HG03378 (cell line): Measurements from ENCODE around the gene GLI3.

ENCODE experiments used
- ATAC-seq: cut with Tn5 transposase; IDR thresholded peaks from one replicate; pipeline ENCODE4 v1.9.1; 2021; ENCODE audit warnings: mild to moderate bottlenecking, moderate library complexity; ENCODE audit not compliant: unreplicated experiment

Gene GLI3

DNA sequence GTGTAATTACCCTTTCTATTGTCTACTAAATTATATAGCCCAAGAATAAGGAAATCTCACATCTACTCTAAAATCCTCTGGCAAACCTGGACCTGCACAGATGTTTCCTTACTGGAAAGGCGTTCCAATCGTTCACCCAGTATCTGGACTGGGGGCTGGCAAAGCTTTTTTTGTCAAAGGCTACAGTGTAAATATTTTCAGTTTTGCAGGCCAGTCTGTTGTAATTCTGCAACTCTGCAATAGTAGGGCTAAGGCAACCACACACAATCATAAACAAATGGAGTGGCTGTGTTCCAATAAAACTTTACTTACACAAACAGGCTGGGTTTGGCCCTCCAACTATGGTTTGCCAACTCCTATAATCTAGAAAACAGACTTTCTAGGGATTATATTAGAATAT is 56.2 kb downstream of the GLI3 start:
- ATAC-seq = no peak

DNA sequence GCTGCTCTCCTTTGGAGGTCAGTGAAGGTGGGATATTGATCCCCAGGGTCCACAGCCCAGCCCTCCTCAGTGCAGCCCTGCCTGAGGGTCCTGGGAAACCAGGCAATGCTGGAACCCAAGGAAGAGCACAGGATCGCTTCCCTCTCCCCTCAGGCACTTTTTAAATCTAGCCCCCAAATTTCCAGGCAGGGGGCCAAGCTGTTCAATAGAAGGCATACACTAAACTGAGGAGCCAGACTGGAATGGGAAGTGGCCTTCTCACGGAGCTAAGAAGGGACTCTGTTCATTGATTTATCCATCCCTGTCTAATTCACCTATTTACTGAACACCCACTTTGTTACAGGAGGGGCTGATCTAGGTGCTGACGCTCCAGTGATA is 60.3 kb downstream of the GLI3 start:
- no peak for ATAC-seq

GRCh38 chr7:42175834-42176723 is 60.9 kb downstream of the GLI3 start:
- ATAC-seq = no peak

GRCh38 chr7:42174391-42174912 is 62.6 kb downstream of the GLI3 start:
- ATAC-seq = no peak

DNA sequence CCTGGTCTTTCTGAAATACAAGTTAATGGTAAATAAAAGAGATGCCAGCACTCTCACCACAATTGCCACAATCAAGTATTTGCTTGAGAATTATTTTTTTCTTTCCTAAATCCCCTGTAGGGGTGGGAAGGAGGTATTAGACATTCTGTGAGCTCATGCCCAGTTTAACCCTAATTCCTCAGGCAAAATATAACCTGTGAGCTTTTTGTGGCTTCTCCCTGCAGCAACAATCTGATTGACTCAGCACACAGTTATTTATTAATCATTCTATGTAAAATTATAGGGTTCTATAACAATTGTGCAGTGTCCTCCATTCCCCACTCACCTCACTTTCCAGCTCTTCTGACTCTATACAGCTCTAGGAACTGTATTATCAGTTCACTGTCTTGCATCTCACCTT is 66.3 kb downstream of the GLI3 start:
- ATAC-seq = no peak

DNA sequence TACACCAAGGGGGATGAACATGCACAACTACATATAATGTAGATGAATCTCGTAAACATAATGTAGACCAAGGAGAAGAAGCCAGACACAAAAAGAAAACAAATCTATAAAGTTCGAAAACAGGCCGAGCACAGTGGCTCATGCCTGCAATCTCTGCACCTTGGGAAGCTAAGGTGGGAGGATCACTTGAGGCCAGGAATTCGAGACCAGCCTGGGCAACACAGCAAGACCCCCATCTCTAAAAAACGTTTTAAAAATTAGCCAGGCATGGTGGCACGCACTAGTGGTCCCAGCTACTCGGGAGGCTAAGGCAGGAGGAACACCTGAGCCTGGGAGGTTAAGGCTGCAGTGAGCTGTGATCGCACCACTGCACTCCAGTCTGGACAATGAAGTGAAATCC is 68.5 kb downstream of the GLI3 start:
- ATAC-seq = no peak

DNA sequence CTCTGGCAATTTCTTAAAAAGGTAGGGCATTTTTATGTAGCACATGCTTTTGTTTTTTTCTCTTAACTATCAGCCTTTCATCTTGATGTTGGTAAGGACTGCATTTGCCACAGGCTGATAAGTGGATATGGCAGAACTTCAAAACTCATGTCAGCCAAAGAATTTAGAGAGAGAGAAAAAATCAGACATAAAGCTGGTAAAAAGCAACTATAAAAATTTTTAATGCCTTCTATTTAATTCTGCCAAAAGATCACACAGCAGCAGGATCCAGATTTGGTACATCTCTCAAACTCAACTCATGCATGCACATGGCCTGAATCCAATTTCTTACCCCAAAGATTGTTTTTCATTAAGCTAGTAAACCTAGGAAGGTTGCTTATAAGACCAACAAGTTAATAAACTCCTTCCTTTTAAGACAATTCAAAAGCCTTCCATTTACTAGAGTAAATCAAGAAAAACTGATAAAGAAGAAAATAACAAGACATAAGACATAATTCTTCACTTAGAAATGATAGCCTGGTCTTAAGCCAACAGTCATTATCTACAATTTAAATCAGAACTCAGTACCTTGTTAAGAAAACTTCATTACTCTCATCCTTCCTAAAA is 69.3 kb downstream of the GLI3 start:
- ATAC-seq = no peak

DNA sequence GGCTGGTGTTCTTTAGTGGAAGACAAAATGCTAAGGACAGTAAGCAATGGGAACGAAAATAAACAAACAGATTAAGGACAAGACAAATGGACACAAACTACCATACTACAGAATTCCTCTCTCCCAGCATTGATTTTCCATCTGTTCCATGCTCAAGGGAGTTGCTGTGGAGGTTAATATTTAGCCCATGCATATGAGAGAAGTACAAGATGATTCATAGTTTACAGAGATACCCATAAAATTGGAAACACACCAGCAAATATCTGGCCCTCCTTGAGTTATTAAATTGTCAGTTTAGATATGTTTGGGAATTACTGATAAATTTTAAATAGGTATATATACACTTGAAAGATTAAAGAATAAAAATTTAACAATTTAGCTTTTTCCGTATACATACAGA is 69.8 kb downstream of the GLI3 start:
- no peak for ATAC-seq

DNA sequence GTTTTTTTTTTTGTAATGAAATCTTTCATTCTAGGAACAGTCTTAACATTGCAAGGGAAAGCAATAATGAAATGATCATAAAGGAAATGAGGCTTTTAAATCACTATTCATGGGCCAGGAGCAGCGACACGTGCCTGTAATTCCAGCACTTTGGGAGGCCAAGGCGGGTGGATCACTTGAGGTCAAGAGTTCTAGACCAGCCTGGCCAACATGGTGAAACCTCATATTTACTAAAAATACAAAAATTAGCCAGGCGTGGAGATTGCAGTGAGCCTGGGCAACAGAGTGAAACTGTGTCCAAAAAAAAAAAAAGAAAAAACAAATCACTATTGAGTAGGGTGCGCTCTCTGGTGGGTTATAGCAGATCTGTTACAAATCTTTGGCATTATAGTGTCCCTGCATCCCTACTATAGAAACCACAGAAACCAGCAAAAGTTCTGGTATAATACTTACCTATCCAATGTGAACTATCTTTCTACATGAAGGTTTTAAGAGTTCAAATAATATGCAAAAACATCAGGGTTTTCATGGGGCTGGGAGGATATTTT is 72.1 kb downstream of the GLI3 start:
- ATAC-seq = no peak

DNA sequence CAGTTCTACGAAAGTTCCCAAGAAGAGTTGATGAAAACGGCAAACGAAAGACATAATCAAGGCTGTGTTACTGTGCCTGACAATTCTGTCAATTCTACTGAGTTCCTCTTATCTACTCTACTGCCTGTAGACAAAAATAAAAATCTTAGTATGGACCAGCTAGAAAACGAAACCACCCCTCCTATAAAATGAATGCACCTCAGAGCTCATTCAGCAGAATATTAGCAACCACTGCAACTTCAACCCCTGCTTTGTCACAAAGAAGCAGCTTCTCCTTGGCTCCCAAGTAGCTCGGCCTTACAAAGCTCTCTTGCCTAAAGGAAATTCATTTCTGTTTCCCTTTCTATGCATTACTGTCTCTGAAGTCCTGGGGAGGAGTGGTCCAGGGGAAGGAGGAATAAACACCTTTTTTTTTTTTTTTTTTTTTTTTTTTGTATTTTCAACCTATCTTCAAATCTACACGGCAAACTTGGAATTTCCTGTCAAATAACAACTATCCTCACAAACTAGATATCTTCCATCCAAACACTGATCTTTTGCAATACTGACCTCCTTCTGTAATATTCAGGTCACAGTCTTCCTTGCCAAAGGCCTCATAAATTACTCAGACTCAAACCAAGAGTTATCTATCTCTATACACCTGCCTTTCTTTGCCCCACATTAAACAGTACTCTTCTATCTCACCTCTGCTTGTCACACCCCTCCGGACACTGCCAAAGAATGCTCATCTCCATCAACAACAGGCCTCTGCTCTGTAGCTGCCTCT is 74.3 kb downstream of the GLI3 start:
- ATAC-seq = no peak

- ATAC-seq = no peak
These were observed 75.3 kb downstream of the GLI3 start for GRCh38 chr7:42161719-42162118.

DNA sequence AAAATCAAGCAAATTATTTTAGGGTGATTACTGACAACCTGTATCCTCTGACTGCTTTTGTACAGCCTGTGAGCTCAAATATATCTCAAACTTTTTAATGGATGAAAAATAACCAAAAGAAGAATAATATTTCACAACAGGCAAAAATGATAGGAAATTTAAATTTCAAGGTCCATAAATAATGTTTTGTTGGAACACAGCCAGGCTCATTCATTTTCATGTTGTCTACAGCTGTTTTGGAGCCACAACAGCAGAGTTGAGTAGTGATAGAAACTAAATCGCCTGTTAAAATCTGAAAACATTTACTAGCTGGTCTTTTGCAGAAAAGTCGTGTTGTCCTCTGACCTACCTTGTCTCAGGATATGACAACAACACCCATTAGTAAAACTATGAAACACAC is 75.9 kb downstream of the GLI3 start:
- ATAC-seq = no peak

DNA sequence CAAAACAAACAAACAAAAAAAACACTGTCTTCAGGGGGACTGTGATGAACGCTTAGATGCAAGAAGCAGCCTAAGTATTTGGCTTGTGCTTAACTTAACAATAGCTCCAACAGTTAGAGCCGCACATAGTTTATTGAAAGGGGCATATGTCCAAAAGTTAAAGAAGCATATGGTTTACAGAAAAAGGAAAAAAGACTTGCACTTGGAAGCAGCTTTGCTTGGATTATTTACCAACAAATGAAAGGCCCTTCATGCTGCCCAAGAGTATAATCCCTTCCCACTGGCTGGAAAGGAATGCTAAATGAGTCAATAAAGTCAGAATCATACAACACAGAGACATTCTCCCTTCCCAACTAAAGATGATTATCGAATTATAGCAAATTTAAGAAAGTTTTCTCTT is 77.9 kb downstream of the GLI3 start:
- ATAC-seq = no peak

DNA sequence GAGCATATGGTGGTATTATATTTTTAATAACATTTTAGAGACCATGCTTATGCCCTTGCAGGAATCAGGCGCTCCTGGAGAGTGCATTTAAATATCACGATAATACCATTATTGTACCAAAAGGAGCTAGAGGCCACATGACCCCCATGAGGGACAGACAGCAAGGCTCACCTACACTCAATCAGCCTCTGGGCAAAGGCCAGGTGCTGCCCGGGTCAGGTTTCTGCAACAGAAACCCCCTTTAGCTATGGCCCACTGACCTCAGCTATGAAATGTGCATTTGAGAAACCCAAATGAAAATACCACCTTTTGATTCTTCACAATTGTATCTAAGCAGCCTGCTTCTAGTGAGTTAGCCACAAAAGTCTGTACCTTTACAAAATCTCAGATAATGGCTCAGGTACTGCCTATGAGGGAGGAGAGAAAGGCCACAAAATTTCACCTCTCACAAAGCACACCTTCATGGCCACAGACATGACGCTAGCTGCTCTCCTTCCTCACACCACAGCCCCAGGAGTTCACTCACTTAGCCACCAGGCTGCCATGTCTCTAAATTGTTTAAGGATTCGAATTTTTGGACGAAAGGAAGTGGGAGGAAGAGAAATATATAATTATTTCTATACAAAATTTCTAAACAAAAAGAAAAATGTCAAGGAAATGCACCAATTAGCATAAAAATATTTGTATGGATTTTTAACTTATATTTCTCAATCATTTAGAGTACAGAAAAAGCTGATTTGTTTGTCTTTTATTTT is 79.9 kb downstream of the GLI3 start:
- no peak for ATAC-seq

DNA sequence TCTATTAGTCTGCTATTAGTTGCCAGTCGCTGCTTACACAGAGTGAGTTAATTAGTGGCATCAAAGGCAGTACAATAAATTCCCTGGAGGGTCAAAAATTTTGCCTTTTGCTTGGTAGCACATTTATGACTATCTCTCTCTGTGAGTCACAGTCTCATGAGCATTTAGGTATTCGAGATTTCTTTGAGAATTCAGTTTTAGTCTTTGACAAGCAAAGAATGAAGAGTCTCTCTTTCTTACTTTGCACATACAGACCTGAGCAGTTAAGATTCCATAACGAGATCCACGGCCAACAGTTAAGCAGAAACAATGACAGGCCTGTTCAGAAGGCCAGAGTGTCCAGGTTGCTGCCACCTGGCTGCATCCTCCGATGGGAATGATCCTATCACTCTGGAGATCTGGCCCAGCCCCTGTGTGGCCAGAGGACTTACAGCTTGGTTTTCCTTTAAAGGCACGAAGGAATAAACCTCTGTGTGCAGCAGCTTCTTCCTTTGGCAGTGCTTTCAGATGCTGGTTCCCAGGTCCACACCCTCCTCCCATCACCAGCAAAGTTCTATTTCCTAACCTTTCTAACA is 80.6 kb downstream of the GLI3 start:
- no peak for ATAC-seq

GRCh38 chr7:42155584-42156290 is 81.3 kb downstream of the GLI3 start:
- ATAC-seq = no peak

GRCh38 chr7:42154173-42154572 is 82.8 kb downstream of the GLI3 start:
- ATAC-seq = no peak

DNA sequence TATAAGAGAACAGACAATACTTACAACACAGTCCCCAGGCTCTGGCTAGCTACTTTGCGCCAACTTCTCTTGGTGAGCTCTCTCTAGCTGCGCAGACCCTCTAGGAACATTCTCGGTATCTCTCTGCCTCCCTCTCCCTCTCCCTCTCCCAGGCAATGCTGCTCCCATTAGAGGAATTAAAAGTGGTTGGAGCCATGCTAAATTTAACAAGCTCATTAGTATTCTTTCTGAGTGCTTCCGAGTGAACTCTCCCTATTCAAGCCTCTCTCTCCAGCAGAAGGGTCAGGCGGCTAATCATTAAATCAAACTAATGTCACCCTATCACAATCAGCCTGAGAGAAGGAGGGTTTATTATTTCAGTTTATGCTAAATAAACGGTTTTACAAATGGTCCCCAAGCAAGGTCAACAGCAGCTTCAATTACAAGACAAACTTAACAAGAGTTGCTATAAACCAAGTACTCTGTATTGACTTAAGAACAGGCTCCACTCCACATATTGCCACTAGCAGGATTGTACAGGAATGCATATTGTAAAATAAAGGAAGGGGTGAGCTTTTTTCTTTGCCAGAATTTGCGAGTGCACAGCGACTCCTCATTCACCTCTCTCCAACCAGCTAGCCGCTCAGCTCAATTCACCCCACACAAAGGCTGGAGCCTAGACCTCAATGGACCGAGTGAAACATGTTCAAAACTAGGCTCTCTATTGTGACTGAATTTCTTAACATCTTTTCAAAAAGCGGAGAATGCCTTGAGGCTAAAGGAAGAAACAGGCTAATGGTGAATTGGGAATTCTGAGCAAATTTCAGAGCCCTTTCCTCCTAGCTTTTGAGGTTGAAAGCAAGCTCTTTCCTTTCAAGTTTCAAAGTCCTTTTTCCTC is 84.4 kb downstream of the GLI3 start:
- ATAC-seq = no peak

DNA sequence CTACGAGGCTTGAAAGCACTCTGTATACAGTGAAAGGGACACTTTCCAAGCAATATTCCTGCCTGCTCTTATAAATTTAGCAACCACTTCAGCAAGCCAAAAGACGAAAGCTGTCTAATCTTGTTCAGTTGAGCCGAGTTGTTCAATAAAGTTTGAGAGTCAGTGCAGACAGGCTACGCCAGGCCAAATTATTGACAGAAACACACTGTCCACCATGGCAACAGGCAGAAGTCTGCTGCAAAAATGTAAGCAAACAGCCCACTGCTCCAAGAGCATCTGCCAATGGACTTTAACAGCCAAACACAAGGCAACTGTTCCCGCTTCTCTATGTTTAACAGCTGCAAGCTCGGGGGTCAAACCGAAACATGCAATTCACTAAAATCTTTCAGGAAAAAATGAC is 85.7 kb downstream of the GLI3 start:
- ATAC-seq = no peak
